DMS53 (cell line): ENCODE data around the gene SERPINA4.
"Not testable (repeated sequence)": the region's sequence is repeated elsewhere in the genome, so short reads cannot be mapped to it uniquely, and the experiment has no call there.

Experiments used
- DNase-seq: peaks from one replicate; lab custom pipeline; 2025; lab: John Stamatoyannopoulos, UW

The SERPINA4 gene

GRCh38 chr14:94569381-94570001, 8.2 kb downstream of the SERPINA4 start:
- no peak for DNase-seq

DNA sequence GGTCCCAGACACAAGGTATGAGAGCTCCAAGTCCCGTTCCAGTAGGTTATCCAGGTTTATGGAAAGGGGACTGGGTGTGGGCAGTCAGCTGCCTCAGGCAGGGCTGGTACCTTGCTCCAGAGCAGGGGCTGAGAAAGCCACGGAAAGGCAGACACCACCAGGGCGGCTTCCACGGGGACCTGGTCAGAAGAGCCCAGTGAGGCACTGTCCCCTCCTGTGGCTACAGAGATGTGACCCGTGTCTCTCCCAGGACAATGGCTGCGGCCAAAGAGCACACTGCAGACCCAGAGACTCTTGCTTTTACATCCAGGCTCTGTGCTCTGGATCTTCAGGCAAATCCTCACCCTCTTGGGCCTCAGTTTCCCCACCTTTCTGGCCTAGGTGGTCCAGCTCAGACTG, 8.8 kb downstream of the SERPINA4 start:
- no peak for DNase-seq

GRCh38 chr14:94570440-94570839, 9.2 kb downstream of the SERPINA4 start:
- no peak for DNase-seq

DNA sequence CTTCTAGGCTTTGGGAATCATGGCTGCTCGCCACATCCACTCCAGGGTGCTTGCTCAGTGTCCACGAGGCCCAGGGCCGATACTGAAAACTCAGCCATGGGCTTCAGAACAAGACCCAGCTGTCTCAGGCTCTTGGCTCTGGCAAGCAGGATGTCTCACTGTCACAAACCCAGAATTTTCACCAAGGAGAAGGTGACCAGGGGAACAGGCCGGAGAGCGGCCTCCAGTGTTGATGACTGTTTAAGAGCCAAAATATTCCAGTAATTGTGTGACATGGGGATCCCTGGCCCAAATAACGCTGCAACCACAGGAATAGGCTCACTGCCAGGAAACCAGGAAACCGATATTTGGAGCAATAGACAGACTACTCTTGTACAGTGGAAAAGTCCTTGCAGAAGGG, 10.2 kb downstream of the SERPINA4 start:
- no peak for DNase-seq

DNA sequence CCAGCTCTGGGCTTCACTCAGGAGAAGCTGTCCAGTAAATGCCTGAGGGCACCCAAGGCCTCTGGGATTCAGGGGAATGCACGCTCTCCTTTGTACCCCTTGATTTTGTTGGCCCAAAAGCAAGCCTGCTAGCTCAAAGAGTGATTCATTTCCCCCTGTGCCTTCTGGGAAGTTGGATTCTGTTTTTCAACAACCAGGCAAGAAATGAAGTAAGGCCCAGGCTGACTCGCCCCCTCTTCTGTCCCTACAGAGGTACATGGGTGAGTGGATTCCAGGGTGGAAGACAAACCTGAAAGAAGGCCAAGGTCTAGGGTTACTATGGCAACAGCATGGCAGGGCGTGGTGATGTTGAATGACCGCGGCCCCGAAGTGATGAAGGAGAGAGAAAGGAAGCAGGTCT, 10.7 kb downstream of the SERPINA4 start:
- no peak for DNase-seq

DNA sequence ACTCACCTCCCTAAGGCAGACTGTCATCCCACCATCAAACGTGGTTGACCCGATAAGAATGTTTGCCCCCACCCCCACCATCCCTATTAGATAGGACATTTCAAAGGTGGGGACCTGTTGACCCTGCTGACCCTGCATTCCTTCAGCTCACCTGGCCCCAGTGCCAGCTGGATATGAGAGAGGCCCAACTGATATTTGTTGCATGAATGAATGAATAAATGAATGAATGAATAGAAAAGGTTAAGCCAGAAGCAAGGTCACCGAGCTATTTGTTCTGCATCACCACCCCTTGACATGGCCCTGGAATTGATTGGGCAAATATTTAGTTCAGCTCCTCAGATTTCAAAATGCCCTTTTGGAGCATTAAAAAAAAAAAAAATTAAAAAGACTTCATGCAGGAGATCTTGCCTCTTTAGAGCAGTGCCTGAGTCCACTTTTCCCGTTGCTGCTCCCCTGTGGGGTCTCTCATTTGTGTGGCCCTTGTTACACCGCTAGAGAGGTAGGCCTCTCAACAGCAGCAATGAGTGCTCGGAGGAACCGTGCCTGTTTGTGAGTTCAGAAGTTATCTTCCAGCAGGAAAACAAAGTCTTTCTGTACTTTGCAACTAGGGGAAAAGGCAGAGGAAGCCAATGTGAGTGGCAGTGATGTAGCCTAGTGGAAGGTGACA, 11.5 kb downstream of the SERPINA4 start:
- DNase-seq = no peak

- DNase-seq = no peak
Observed at GRCh38 chr14:94573475-94574277, 12.4 kb downstream of the SERPINA4 start.

GRCh38 chr14:94574336-94574735, 13.1 kb downstream of the SERPINA4 start:
- no peak for DNase-seq

GRCh38 chr14:94575730-94576585, 14.7 kb downstream of the SERPINA4 start:
- DNase-seq = no peak

- not testable (repeated sequence) for DNase-seq
Observed at GRCh38 chr14:94577472-94577871, 16.2 kb downstream of the SERPINA4 start.

DNA sequence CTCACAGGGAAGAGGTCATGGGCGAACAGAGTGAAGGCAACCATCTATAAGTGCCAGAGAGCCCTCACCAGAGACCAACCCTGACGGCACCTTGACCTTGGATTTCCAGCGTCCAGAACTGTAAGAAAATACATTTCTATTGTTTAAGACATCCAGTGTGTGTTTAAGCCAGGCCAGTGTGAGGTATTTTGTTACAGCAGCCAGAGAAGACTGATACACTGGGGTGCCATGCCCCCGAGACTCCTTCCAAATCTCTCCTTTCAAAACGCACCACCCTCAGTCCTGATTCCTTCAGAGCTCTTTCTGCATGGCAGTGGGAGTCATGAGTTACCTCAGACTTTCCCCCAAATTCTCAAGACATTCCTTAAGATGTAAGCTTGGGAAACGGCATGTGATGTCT, 17.5 kb downstream of the SERPINA4 start:
- DNase-seq = no peak

DNA sequence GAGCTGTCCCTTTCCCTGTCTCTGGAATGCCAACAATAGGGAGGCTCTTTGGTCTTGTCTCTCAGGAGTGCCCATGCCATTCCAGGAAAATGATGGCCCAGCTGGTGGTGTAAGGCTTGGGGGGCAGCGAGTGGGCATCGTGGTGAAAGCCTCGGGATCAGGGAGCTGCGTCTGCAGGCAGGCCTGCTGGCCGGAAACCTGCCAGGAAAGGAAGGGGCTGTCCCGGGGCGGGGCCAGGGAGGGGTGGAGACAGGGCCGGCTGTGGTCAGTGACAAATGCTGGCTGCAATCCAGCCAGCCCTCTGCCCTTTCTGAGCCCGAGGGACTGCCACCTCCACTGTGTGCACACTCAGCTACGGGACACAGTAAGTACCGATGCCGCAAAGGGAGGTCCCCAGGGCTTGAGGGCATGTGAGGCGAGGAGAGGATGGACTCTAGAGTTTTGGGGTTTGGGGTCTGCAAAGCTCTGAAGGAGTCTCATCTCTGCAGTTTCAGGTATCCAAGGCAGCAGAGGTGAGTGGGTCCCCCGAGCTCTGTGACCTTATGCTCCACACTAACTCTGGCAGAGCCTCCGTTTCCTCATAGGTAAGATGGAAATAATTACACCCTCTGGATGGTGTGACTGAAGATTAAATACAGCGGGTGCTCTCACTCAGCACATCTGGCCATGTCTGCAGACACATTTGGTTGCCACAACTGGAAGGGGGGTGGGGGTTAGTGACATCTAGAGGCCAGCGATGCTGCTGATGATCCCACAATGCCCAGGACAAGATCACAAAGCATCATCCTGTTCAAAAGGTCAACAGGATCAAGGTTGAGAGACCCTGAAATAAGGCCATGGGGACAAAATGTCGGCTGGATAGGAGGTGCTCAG, 20.1 kb downstream of the SERPINA4 start, which contains the start of gene SERPINA5:
Gene SERPINA5 (plus strand): TSS at position 300 of the 873 bp plus-strand sequence. CDS start 5,937 bp downstream, outside the sequence.
- no peak for DNase-seq

- DNase-seq = no peak
Observed at GRCh38 chr14:94582199-94582750, 21.0 kb downstream of the SERPINA4 start.

GRCh38 chr14:94582851-94583250, 21.6 kb downstream of the SERPINA4 start:
- no peak for DNase-seq

GRCh38 chr14:94583557-94583956, 22.3 kb downstream of the SERPINA4 start:
- no peak for DNase-seq

DNA sequence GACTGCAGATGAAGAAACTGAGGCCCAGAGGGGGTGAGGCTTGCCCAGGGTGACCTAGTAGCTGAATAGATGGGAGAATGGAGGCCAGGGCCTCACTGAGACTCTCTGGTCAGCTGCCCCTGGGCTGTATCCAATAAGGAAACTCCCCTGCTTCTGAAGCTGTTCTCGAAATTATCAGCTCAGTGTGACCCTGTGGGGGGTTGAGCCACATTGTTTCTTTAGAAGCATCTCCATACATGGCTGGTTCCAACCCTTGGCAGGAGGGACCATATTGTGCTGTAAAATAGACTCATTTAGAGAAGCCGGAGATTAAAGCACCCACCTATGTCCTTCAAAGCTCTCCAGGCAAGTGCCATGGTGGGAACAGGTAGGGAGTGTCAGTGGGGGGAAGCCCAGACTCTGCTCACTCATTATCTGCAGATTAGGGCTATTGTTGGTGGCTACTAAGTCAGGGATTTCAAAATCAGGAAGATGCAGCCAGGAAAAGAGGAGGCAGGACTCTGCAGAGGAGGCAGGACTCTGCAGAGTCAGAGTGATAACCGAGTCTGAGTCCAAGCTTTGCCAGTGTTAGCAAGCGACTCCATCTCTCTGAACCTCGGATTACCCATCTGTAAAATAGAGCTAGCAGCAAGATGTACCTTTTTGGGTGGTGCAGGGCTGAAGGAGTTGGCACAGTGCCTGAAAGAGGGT, 23.5 kb downstream of the SERPINA4 start:
- DNase-seq = no peak

DNA sequence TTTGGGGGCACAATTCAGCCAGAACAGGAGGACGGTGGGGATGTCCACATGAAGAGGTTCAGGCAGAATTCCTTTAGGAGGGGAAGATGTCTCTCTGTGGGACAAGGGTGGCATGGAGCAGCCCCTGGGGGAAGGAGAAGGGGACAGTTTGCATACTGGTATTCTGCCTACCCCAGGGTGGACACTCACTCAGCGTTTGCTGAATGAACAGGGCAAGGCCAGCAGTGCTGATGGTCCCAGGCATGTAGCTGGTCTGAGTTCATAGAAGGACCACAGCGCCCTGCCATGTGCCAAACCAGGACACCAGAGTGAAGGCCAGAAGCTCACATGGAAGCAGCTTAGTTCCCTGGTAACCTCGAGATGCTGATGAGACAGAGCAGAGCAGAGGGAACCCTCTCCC, 25.4 kb downstream of the SERPINA4 start:
- DNase-seq = no peak

DNA sequence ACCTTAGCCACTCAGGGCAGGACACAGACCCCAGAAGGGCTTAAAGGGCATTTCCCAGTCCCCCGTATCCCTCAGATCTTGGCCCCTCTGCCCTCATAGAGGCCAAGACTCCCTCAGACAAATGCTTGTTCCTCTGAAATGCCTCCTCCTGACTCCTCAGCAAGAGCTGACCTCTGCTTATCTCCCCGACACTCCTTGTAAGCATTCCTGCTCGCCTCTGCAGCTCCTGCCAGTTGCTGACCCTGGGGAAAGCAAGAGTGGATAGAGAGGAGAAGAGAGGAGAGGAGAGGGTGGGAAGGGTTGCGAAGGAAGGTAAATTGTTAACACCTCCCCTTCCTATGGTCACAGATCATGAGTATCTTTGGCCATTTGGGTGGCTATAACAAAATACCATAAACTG, 27.1 kb downstream of the SERPINA4 start:
- DNase-seq = no peak

- DNase-seq = no peak
Observed at GRCh38 chr14:94591073-94591472, 29.8 kb downstream of the SERPINA4 start.

- no peak for DNase-seq
Observed at GRCh38 chr14:94591871-94592270, 30.6 kb downstream of the SERPINA4 start.
